ENCODE measurements around the gene ANO2.

Gene ANO2

GRCh38 chr12:5654019-5654418 is 291.0 kb downstream of the ANO2 start:
- no peak for DNase-seq

- DNase-seq: no peak
These were observed 294.1 kb downstream of the ANO2 start for GRCh38 chr12:5650829-5651461.

- DNase-seq: no peak
These were observed 294.8 kb downstream of the ANO2 start for GRCh38 chr12:5650281-5650680.

- peak; percentile 69 for DNase-seq
These were observed 296.2 kb downstream of the ANO2 start for GRCh38 chr12:5648692-5649359.

GRCh38 chr12:5643266-5643665 is 301.8 kb downstream of the ANO2 start:
- no peak for DNase-seq

- no peak for DNase-seq
These were observed 307.4 kb downstream of the ANO2 start for GRCh38 chr12:5637698-5638097.

- DNase-seq: no peak
These were observed 308.2 kb downstream of the ANO2 start for GRCh38 chr12:5636907-5637306.

- peak; percentile 16 for DNase-seq
These were observed 312.0 kb downstream of the ANO2 start for GRCh38 chr12:5633106-5633505.

- DNase-seq: no peak
These were observed 312.6 kb downstream of the ANO2 start for GRCh38 chr12:5632453-5632852.

- no peak for DNase-seq
These were observed 313.6 kb downstream of the ANO2 start for GRCh38 chr12:5631497-5631896.

GRCh38 chr12:5630726-5631125 is 314.3 kb downstream of the ANO2 start:
- peak; percentile 57 for DNase-seq

- DNase-seq: no peak
These were observed 316.6 kb downstream of the ANO2 start for GRCh38 chr12:5628501-5628900.

- DNase-seq: no peak
These were observed 317.9 kb downstream of the ANO2 start for GRCh38 chr12:5627053-5627630.

GRCh38 chr12:5626151-5626550 is 318.9 kb downstream of the ANO2 start:
- DNase-seq: no peak

- DNase-seq: no peak
These were observed 320.4 kb downstream of the ANO2 start for GRCh38 chr12:5624486-5625272.

GRCh38 chr12:5623411-5623810 is 321.6 kb downstream of the ANO2 start:
- DNase-seq: peak; percentile 42

GRCh38 chr12:5622280-5622679 is 322.8 kb downstream of the ANO2 start:
- no peak for DNase-seq

- DNase-seq: no peak
These were observed 323.7 kb downstream of the ANO2 start for GRCh38 chr12:5621329-5621728.

- no peak for DNase-seq
These were observed 324.2 kb downstream of the ANO2 start for GRCh38 chr12:5620896-5621295.

- no peak for DNase-seq
These were observed 325.4 kb downstream of the ANO2 start for GRCh38 chr12:5619628-5620027.

- no peak for DNase-seq
These were observed 328.2 kb downstream of the ANO2 start for GRCh38 chr12:5616854-5617253.

- no peak for DNase-seq
These were observed 329.3 kb downstream of the ANO2 start for GRCh38 chr12:5615760-5616159.

- DNase-seq: no peak
These were observed 330.8 kb downstream of the ANO2 start for GRCh38 chr12:5614256-5614655.
